ENCODE measurements around the gene GOLGA6A. TPM values are rescaled to one million over a fixed set of nuclear protein-coding genes. Genes with fewer than 3 reads are reported as not detected.
"Not testable (repeated sequence)": the region's sequence is repeated elsewhere in the genome, so short reads cannot be mapped to it uniquely, and the experiment has no call there.

The GOLGA6A gene
- total RNA-seq, 1 experiment from 2014 or later: not detected

- DNase-seq (ENCODE audit: low spot score): not testable (repeated sequence)
These were observed 29.8 kb downstream of the GOLGA6A start for GRCh38 chr15:74052271-74053260.

- DNase-seq (ENCODE audit: low spot score): no peak
These were observed 31.7 kb downstream of the GOLGA6A start for GRCh38 chr15:74050556-74051234.

GRCh38 chr15:74050127-74050526 is 32.2 kb downstream of the GOLGA6A start:
- DNase-seq (ENCODE audit: low spot score): no peak

- no peak for DNase-seq (ENCODE audit: low spot score)
These were observed 36.1 kb downstream of the GOLGA6A start for GRCh38 chr15:74046275-74046674.

- DNase-seq (ENCODE audit: low spot score): no peak
These were observed 36.6 kb downstream of the GOLGA6A start for GRCh38 chr15:74045636-74046274.

- no peak for DNase-seq (ENCODE audit: low spot score)
These were observed 37.2 kb downstream of the GOLGA6A start for GRCh38 chr15:74045184-74045583.

GRCh38 chr15:74044267-74045110 is 37.9 kb downstream of the GOLGA6A start:
- no peak for DNase-seq (ENCODE audit: low spot score)

GRCh38 chr15:74043425-74044266 is 38.7 kb downstream of the GOLGA6A start:
- no peak for DNase-seq (ENCODE audit: low spot score)

GRCh38 chr15:74042603-74043424 is 39.5 kb downstream of the GOLGA6A start:
- no peak for DNase-seq (ENCODE audit: low spot score)

- no peak for DNase-seq (ENCODE audit: low spot score)
These were observed 40.4 kb downstream of the GOLGA6A start for GRCh38 chr15:74041777-74042435.

GRCh38 chr15:74041311-74041756 is 41.0 kb downstream of the GOLGA6A start:
- DNase-seq (ENCODE audit: low spot score): no peak

- peak; percentile 96 for DNase-seq (ENCODE audit: low spot score)
These were observed 42.1 kb downstream of the GOLGA6A start for GRCh38 chr15:74040109-74040850.

- no peak for DNase-seq (ENCODE audit: low spot score)
These were observed 42.7 kb downstream of the GOLGA6A start for GRCh38 chr15:74039656-74040010.

- peak; percentile 58 for DNase-seq (ENCODE audit: low spot score)
These were observed 43.4 kb downstream of the GOLGA6A start for GRCh38 chr15:74038707-74039655.

- DNase-seq (ENCODE audit: low spot score): no peak
These were observed 44.9 kb downstream of the GOLGA6A start for GRCh38 chr15:74037171-74038117.

Measured in A172 (cell line).